Esophagus muscularis mucosa (tissue), 4 donors: Measurements from ENCODE around the gene TMEM41B. TPM values are rescaled to one million over a fixed set of nuclear protein-coding genes. Genes with fewer than 3 reads are reported as not detected.
A peak's percentile ranks its signal among the peaks of the same experiment; 100 is the strongest.
"Not testable (repeated sequence)": the region's sequence is repeated elsewhere in the genome, so short reads cannot be mapped to it uniquely, and the experiment has no call there.

ENCODE experiments used
- DNase-seq: peaks from one replicate; pipeline ENCODE4 v3.0.0-alpha.2; 2017; ENCODE audit errors: extremely low spot score
- H3K27ac ChIP-seq, 4 donors: fragments of 200-600 bp; sonication (generic); replicated peaks in 1 of 4; 1 replicate in 3 of 4; 2 replicates in 1 of 4; pipeline ENCODE4 v1.5.1; 2016 to 2019; ENCODE audit warnings: mild to moderate bottlenecking in 1 of 4
- H3K27me3 ChIP-seq, 4 donors: fragments of 200-600 bp; sonication (generic); one replicate each; pipeline versions ENCODE4 v1.5.1 to v1.6.0; 2016 to 2019
- H3K36me3 ChIP-seq, 4 donors: fragments of 200-600 bp; sonication (generic); one replicate each; pipeline ENCODE4 v1.5.1; 2016 to 2019
- H3K4me1 ChIP-seq, 4 donors: fragments of 200-600 bp; sonication (generic); one replicate each; pipeline ENCODE4 v1.5.1; 2016 to 2019
- H3K4me3 ChIP-seq, 4 donors: fragments of 200-600 bp; sonication (generic); 1 replicate in 2 of 4; 2 replicates in 2 of 4; pipeline ENCODE4 v1.5.1; 2016 to 2019; ENCODE audit warnings: mild to moderate bottlenecking in 4 of 4, moderate library complexity in 1 of 4
- H3K9me3 ChIP-seq, 4 donors: fragments of 200-600 bp; sonication (generic); 1 replicate in 3 of 4; 2 replicates in 1 of 4; pipeline ENCODE4 v1.5.1; 2016 to 2019
- EP300 ChIP-seq: sonication (generic); formaldehyde crosslinking; IDR thresholded peaks from one replicate; pipeline ENCODE4 v1.6.1; 2017; ENCODE audit warnings: antibody characterized with exemption
- POLR2A ChIP-seq: fragments of 450-650 bp; IDR thresholded peaks from one replicate; pipeline ENCODE4 v1.6.1; 2017; ENCODE audit warnings: antibody characterized with exemption, moderate library complexity, mild to moderate bottlenecking, low read depth
- POLR2AphosphoS5 ChIP-seq, 2 donors: sonication (generic); formaldehyde crosslinking; IDR thresholded peaks; one replicate each; pipeline ENCODE4 v1.6.1; 2017; ENCODE audit warnings: antibody characterized with exemption in 2 of 2
- WGBS: methylation state at CpG from one replicate; pipeline ENCODE4 v1.1.5; 2018; 5-methylcytosine and 5-hydroxymethylcytosine counted together
- intact Hi-C: fragments of 100-400 bp; cut with DNase I; formaldehyde crosslinking; loops from one replicate; pipeline ENCODE4 v1.15.1; 2023
- total RNA-seq, 4 donors: library from RNA; depleted of rRNA; stranded (reverse); fragments of >200 nt; gene quantifications; one replicate each; pipeline versions ENCODE4 v1.1.0 to v1.2.1, GENCODE V29; 2016
- TF ChIP-seq, protein P1 (sequence below), 3 experiments: fragments of 200-600 bp in 2 of 3; fragments of 450-650 bp in 1 of 3; sonication (generic) in 2 of 3; IDR thresholded peaks; one replicate each; pipeline ENCODE4 v1.5.1; 2017 to 2019; ENCODE audit warnings: antibody characterized with exemption in 3 of 3, mild to moderate bottlenecking in 2 of 3, moderate library complexity in 1 of 3

Gene TMEM41B, protein sequence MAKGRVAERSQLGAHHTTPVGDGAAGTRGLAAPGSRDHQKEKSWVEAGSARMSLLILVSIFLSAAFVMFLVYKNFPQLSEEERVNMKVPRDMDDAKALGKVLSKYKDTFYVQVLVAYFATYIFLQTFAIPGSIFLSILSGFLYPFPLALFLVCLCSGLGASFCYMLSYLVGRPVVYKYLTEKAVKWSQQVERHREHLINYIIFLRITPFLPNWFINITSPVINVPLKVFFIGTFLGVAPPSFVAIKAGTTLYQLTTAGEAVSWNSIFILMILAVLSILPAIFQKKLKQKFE
- total RNA-seq: 10 to 100 TPM; 13.3 to 21.1 (median 17.4) TPM

DNA sequence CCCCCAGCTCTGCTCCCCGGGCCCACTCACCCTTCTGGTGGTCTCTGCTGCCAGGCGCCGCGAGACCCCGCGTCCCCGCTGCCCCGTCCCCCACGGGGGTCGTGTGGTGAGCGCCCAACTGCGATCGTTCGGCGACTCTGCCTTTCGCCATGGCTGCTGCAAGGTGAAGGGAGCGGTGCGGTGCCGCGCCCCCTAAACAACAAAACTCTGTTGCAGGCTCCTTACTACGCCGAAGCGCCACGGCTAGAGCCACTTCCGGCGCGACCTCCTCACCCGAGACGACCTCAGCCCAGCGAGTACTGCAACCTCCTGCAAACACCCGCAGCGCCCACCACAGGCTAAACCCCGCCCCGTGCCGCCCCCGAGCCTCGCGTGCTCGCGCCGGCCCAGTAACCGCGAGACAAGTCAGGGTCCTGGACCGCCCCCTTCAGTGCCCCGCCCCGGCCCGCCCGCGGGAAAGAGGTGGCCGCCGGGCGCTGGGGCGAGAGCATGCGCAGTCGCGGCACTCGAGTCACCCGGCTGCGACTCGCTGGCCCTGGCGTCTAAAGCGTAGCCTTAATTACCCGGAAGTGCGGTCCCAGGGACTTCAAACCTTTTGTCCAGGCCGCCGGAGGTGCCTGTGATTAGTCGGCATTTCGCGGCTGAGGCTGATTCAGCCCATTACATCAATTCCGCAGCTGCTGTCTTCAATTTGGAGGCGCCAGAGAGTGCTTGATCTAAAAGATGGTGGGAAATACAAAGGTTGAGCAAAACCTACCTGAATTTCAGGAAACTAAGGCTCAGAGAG is at the start of gene TMEM41B:
TSS of gene TMEM41B (minus strand) at position 303 of the 787 bp plus-strand sequence. CDS start at position 151, 152 bp downstream.
- TF ChIP-seq, protein P1, sequence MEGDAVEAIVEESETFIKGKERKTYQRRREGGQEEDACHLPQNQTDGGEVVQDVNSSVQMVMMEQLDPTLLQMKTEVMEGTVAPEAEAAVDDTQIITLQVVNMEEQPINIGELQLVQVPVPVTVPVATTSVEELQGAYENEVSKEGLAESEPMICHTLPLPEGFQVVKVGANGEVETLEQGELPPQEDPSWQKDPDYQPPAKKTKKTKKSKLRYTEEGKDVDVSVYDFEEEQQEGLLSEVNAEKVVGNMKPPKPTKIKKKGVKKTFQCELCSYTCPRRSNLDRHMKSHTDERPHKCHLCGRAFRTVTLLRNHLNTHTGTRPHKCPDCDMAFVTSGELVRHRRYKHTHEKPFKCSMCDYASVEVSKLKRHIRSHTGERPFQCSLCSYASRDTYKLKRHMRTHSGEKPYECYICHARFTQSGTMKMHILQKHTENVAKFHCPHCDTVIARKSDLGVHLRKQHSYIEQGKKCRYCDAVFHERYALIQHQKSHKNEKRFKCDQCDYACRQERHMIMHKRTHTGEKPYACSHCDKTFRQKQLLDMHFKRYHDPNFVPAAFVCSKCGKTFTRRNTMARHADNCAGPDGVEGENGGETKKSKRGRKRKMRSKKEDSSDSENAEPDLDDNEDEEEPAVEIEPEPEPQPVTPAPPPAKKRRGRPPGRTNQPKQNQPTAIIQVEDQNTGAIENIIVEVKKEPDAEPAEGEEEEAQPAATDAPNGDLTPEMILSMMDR (IDR thresholded peaks at IDR 0.05): peak in 1 of 3 experiments; percentile 18
- TF ChIP-seq EP300 (no peak), POLR2AphosphoS5 (IDR thresholded peaks at IDR 0.05) (peak; percentile 86 to 96), POLR2A (peak; percentile 36)
- Histone ChIP-seq H3K4me1 (peaks cover 0 to 29% (median 23%) of the 10 kb centered on the region in 4 donors), H3K9me3 (no peaks in the 10 kb centered on the region), H3K27ac (peak within 1 kb of the TSS; percentile 83 to 87 (median 85)), H3K36me3 (no peaks in the 10 kb centered on the region), H3K27me3 (peaks cover 0 to 14% (median 0%) of the 10 kb centered on the region in 4 donors), H3K4me3 (peak within 1 kb of the TSS; percentile 82 to 99 (median 95))
- intact Hi-C loops: loop anchor here (5.0 to 10.0 kb wide), 3 partner anchors 47 to 150 kb away; partner anchors contain the start of genes DENND5A and ZNF143
- peak; percentile 99 for DNase-seq
- under 1% methylated on average over 65 of the region's 71 CpGs for WGBS

DNA sequence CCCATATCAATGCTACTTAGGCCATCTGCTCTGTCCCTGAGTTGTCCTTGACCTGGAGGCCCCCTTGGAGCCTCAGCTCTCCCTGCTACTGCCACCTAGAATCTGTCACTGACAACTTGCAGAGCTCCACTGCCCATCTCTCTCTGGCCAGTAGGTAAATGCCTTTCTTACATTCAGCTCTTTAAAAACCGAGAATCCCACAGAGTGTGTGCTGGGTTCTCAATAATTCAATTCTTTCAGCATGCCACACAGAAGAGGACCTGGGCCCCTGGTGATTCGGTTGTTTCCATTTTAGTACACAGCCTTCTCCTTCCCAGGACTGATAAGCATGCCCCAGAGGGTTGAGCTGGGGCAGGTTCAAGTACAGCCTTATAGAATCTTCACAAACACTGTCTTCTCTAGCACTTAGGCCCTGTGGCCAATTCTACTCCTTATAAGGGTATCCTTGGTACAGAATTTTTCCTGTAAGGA is 48.0 kb upstream of the TMEM41B start:
- no peak for DNase-seq
- no peaks in the 10 kb centered on the region for H3K36me3 ChIP-seq
- no peaks in the 10 kb centered on the region for H3K9me3 ChIP-seq
- H3K27ac ChIP-seq: peak overlapping the region; percentile 89 to 99 (median 94)
- TF ChIP-seq, protein P1 (IDR thresholded peaks at IDR 0.05): no peak
- H3K4me3 ChIP-seq: no peak overlapping the region
- no peaks in the 10 kb centered on the region for H3K27me3 ChIP-seq
- 59% methylated on average over 2 of the region's 2 CpGs for WGBS
- intact Hi-C loops: no loop called here
- peaks cover 26 to 30% (median 27%) of the 10 kb centered on the region in 4 donors for H3K4me1 ChIP-seq

DNA sequence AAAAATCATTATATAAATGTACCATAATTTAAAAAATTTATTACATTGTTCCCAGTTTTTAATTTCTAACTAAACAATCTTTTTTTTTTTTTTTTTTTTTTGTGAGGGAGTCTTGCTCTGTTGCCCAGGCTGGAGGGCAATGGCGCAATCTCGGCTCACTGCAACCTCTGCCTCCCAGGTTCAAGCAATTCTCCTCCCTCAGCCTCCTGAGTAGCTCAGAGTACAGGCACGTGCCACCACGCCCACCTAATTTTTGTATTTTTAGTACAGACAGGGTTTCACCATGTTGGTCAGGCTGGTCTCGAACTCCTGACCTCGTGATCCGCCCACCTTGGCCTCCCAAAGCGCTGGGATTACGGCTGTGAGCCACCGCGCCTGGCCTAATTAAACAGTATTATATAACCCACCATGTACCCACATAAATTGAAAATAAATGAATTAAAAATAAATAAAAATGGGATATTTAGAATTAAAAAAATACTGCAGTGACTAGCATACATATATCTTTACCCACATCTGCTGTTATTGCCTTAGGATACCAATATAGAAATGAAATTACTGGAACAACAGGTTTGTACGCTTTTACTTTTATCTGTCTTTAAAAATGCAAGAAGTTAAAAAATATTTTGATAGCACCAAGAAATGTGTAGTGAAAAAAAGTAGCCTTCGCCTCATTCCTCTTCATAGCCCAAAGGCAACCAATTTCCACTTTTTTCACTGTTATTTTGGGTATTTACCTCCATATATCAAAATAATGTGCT is 46.6 kb upstream of the TMEM41B start:
- intact Hi-C loops: not testable (repeated sequence)

DNA sequence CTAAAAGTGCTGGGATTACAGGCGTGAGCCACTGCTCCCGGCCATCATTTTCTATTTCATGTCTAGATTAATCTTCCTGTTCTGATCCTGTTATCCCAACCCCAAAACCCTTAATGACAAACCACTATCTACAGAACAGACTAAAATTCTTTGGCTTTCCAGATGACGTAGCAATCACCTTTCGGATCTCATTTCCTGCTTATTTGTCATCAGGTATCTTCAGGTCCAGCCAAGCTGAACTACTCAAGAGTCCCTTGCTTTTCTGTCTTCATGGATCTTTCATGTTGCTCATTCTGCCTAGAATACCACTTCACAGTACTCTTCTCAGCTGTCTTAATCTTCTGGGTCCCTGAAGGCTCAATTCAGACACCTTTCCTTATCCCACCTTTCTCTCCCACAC is 42.6 kb upstream of the TMEM41B start:
- DNase-seq: no peak
- peaks cover 0 to 3% (median 2%) of the 10 kb centered on the region in 4 donors for H3K4me1 ChIP-seq
- H3K9me3 ChIP-seq: no peaks in the 10 kb centered on the region
- WGBS: 90% methylated on average over 4 of the region's 4 CpGs
- H3K4me3 ChIP-seq: no peak overlapping the region
- H3K27ac ChIP-seq: no peak overlapping the region
- no peaks in the 10 kb centered on the region for H3K27me3 ChIP-seq
- intact Hi-C loops: no loop called here
- no peak for TF ChIP-seq POLR2A
- TF ChIP-seq POLR2AphosphoS5 (IDR thresholded peaks at IDR 0.05): no peak
- TF ChIP-seq, protein P1 (IDR thresholded peaks at IDR 0.05): no peak
- no peak for TF ChIP-seq EP300
- no peaks in the 10 kb centered on the region for H3K36me3 ChIP-seq

More for the DNA sequence above, 46.6 kb upstream of the TMEM41B start:
- not testable (repeated sequence) for H3K9me3 ChIP-seq, H3K27ac ChIP-seq, H3K27me3 ChIP-seq, H3K4me3 ChIP-seq, DNase-seq, H3K36me3 ChIP-seq
- H3K4me1 ChIP-seq: peaks cover 26 to 30% (median 27%) of the 10 kb centered on the region in 4 donors
- WGBS: 97% methylated on average over 13 of the region's 13 CpGs
